HepG2 (cell line): ENCODE measurements around the gene PKP3. TPM values are rescaled to one million over a fixed set of nuclear protein-coding genes. Genes with fewer than 3 reads are reported as not detected.
A peak's percentile ranks its signal among the peaks of the same experiment; 100 is the strongest.

ENCODE experiments used
- ATAC-seq: fragments of 200-7000 bp; cut with Tn5 transposase; 3 replicates; pipeline ENCODE4 v1.9.1; 2020; ENCODE audit warnings: mild to moderate bottlenecking, moderate library complexity
- BruUV-seq: library from RNA; stranded (reverse); fragments of 400-500 nt; replicated peaks from 2 replicates; lab custom pipeline; 2021; lab: Mats Ljungman, UMichigan
- CTCF ChIA-PET: fragments of 300-600 bp; formaldehyde crosslinking; extraction: SDS; loops from one replicate; lab custom pipeline; 2021; ENCODE audit warnings: low total read pairs, inconsistent platforms, low intra/inter-chr PET ratio; lab: Yijun Ruan, JAX
- POLR2A ChIA-PET: fragments of 350-600 bp; sonication (Branson Sonifier 250); formaldehyde crosslinking; loops from one replicate; lab custom pipeline; 2020; ENCODE audit warnings: antibody characterized with exemption, inconsistent platforms; lab: Yijun Ruan, JAX
- DNase-seq: peaks from one replicate; pipeline ENCODE4 v3.0.0-alpha.2; 2015; ENCODE audit warnings: low spot score
- FAIRE-seq: peaks from 3 replicates; lab custom pipeline; 2011; peaks lifted over from hg19 to GRCh38; lab: Jason Lieb, UNC
- H2AFZ ChIP-seq: one replicate; pipeline ENCODE4 v1.6.1; 2011; ENCODE audit warnings: low read length, inconsistent platforms
- H3K27ac ChIP-seq: fragments of 300-600 bp; 3 replicates; pipeline ENCODE4 v1.8.0; 2011; ENCODE audit warnings: mixed run types, mild to moderate bottlenecking, mixed read lengths, low read length, inconsistent platforms; ENCODE audit not compliant: insufficient read depth; ENCODE audit errors: extremely low read length
- H3K27me3 ChIP-seq, 2 experiments: fragments of 200-600 bp in 1 of 2; 2 replicates in 1 of 2; 3 replicates in 1 of 2; pipeline versions ENCODE4 v1.6.0 to v1.8.0; 2011; ENCODE audit warnings: low read length in 2 of 2, mild to moderate bottlenecking in 2 of 2, moderate library complexity in 2 of 2, inconsistent platforms in 1 of 2; ENCODE audit not compliant: insufficient read depth in 2 of 2, control insufficient read depth in 1 of 2
- H3K36me3 ChIP-seq, 2 experiments: fragments of 200-600 bp in 1 of 2; replicated peaks in 1 of 2; 2 replicates in 1 of 2; 3 replicates in 1 of 2; pipeline versions ENCODE4 v1.5.1 to v1.8.0; 2011; ENCODE audit warnings: low read length in 2 of 2, inconsistent platforms in 1 of 2; ENCODE audit not compliant: insufficient read depth in 2 of 2, control insufficient read depth in 1 of 2
- H3K4me1 ChIP-seq: 2 replicates; pipeline ENCODE4 v1.5.1; 2012; ENCODE audit warnings: low read length, inconsistent platforms; ENCODE audit not compliant: insufficient read depth
- H3K4me2 ChIP-seq: 2 replicates; pipeline ENCODE4 v1.6.0; 2011; ENCODE audit warnings: low read depth, low read length, inconsistent platforms
- H3K4me3 ChIP-seq, 3 experiments: fragments of 200-600 bp in 1 of 3; sonication (generic), shearing (Covaris generic) in 1 of 3; replicated peaks in 1 of 3; 2 replicates each; pipeline ENCODE4 v1.5.1; 2011 to 2016; ENCODE audit warnings: low read length in 3 of 3, inconsistent platforms in 2 of 3, low read depth in 2 of 3, mild to moderate bottlenecking in 2 of 3, control low read depth in 1 of 3, mixed read lengths in 1 of 3; ENCODE audit not compliant: insufficient read depth in 1 of 3
- H3K79me2 ChIP-seq: one replicate; pipeline ENCODE4 v1.6.1; 2011; ENCODE audit warnings: low read length, inconsistent platforms; ENCODE audit not compliant: insufficient read depth
- H3K9ac ChIP-seq: 2 replicates; pipeline ENCODE4 v1.6.0; 2011; ENCODE audit warnings: mild to moderate bottlenecking, low read depth, low read length, inconsistent platforms; ENCODE audit not compliant: insufficient read depth
- H3K9me3 ChIP-seq: 2 replicates; pipeline ENCODE4 v1.5.1; 2012; ENCODE audit warnings: mild to moderate bottlenecking, low read length
- H4K20me1 ChIP-seq: 2 replicates; pipeline ENCODE4 v1.6.0; 2011; ENCODE audit warnings: inconsistent platforms, mild to moderate bottlenecking, low read length, moderate library complexity; ENCODE audit not compliant: insufficient read depth
- BORCS8-MEF2B ChIP-seq: sonication (generic); formaldehyde crosslinking; IDR thresholded peaks from 2 replicates; pipeline ENCODE4 v1.8.0; 2022; ENCODE audit warnings: mild to moderate bottlenecking, missing genetic modification reagents
- EHMT2 ChIP-seq: fragments of 200-600 bp; sonication (generic); IDR thresholded peaks from 2 replicates; pipeline ENCODE4 v1.7.0; 2017; ENCODE audit warnings: antibody characterized with exemption, low read depth, low read length, borderline replicate concordance
- HMG20A ChIP-seq: IDR thresholded peaks from 2 replicates; pipeline ENCODE4 v1.6.1; 2016; ENCODE audit warnings: borderline replicate concordance
- KDM3A ChIP-seq: IDR thresholded peaks from 2 replicates; pipeline ENCODE4 v1.6.1; 2018; ENCODE audit warnings: low read depth, missing compliant biosample characterization
- MXI1 ChIP-seq: IDR thresholded peaks from 3 replicates; pipeline ENCODE4 v1.6.1; 2012; ENCODE audit warnings: low read depth, low read length, inconsistent platforms, borderline replicate concordance
- NFIB ChIP-seq: sonication (generic); formaldehyde crosslinking; IDR thresholded peaks from 2 replicates; pipeline ENCODE4 v1.9.0; 2021; ENCODE audit warnings: missing genetic modification reagents, mild to moderate bottlenecking, borderline replicate concordance
- RAD21 ChIP-seq: fragments of 450-650 bp; formaldehyde crosslinking; IDR thresholded peaks from 2 replicates; pipeline ENCODE4 v1.5.0; 2020; ENCODE audit warnings: mild to moderate bottlenecking
- RORA ChIP-seq: sonication (generic); formaldehyde crosslinking; IDR thresholded peaks from 2 replicates; pipeline ENCODE4 v1.5.0; 2020; ENCODE audit warnings: mild to moderate bottlenecking, missing genetic modification reagents, moderate library complexity
- TFDP2 ChIP-seq: sonication (generic); formaldehyde crosslinking; IDR thresholded peaks from 2 replicates; pipeline ENCODE4 v1.4.0; 2020; ENCODE audit warnings: missing genetic modification reagents
- TP53 ChIP-seq: sonication (generic); formaldehyde crosslinking; conservative IDR thresholded peaks from 2 replicates; pipeline ENCODE4 v1.4.0; 2020; ENCODE audit warnings: missing genetic modification reagents
- ZBTB42 ChIP-seq: sonication (generic); formaldehyde crosslinking; IDR thresholded peaks from 2 replicates; pipeline ENCODE4 v1.5.0; 2020; ENCODE audit warnings: mild to moderate bottlenecking, missing genetic modification reagents
- ZBTB49 ChIP-seq: sonication (generic); formaldehyde crosslinking; IDR thresholded peaks from 2 replicates; pipeline ENCODE4 v1.4.0; 2020; ENCODE audit warnings: missing genetic modification reagents, borderline replicate concordance
- ZFP37 ChIP-seq: sonication (generic); formaldehyde crosslinking; IDR thresholded peaks from 2 replicates; pipeline ENCODE4 v1.4.0; 2020; ENCODE audit warnings: missing genetic modification reagents, borderline replicate concordance
- ZMAT3 ChIP-seq: sonication (generic); formaldehyde crosslinking; conservative IDR thresholded peaks from 2 replicates; pipeline ENCODE4 v1.7.0; 2021; ENCODE audit warnings: missing genetic modification reagents
- ZNF296 ChIP-seq: sonication (generic); formaldehyde crosslinking; conservative IDR thresholded peaks from 2 replicates; pipeline ENCODE4 v1.5.0; 2020; ENCODE audit warnings: mild to moderate bottlenecking, missing genetic modification reagents
- ZNF337 ChIP-seq: sonication (generic); formaldehyde crosslinking; IDR thresholded peaks from 2 replicates; pipeline ENCODE4 v1.5.1; 2020; ENCODE audit warnings: missing genetic modification reagents, low read depth, mild to moderate bottlenecking, borderline replicate concordance
- ZNF382 ChIP-seq: sonication (generic); formaldehyde crosslinking; IDR thresholded peaks from 2 replicates; pipeline ENCODE4 v1.5.0; 2020; ENCODE audit warnings: missing genetic modification reagents, mild to moderate bottlenecking, borderline replicate concordance
- ZNF614 ChIP-seq: IDR thresholded peaks from 2 replicates; pipeline ENCODE4 v1.6.1; 2018; ENCODE audit warnings: missing biosample characterization, missing genetic modification reagents, inconsistent platforms, borderline replicate concordance
- WGBS: methylation state at CpG from one replicate; pipeline ENCODE4 v1.1.6; 2017; ENCODE audit warnings: low lambda C conversion rate; 5-methylcytosine and 5-hydroxymethylcytosine counted together
- in situ Hi-C: cut with HindIII; loops from 2 replicates; pipeline ENCODE4 v1.10.0; 2017; ENCODE audit warnings: low pct_unique_long_range_greater_than_20kb; ENCODE audit not compliant: extremely low pct_ligation_motif_present
- intact Hi-C: fragments of 100-400 bp; cut with micrococcal nuclease; formaldehyde crosslinking; loops from one replicate; pipeline ENCODE4 v1.10.0; 2022; ENCODE audit not compliant: unreplicated experiment
- polyA plus RNA-seq, 8 experiments: library from polyadenylated mRNA; depleted of rRNA in 3 of 8; stranded (reverse) in 7 of 8; unstranded in 1 of 8; fragments of >200 nt; fragmentation: Illumina TruSeq in 4 of 8; extraction: Trizol in 4 of 8; gene quantifications; 2 replicates each; pipeline versions ENCODE4 v1.2.1 to v1.2.3, GENCODE V29; 2011 to 2016; ENCODE audit warnings: low read depth in 4 of 8, missing spikeins in 1 of 8, mixed read lengths in 1 of 8; ENCODE audit not compliant: insufficient read depth in 1 of 8
- total RNA-seq, 5 experiments: library from RNA; depleted of rRNA; stranded (reverse); fragments of >200 nt; fragmentation: Illumina TruSeq; extraction: Trizol; gene quantifications; 2 replicates each; pipeline ENCODE4 v1.2.3, GENCODE V29; 2016; ENCODE audit warnings: low read depth in 1 of 5

PKP3 gene
- total and polyA plus RNA-seq, 2 of the 13 experiments (the other 11 are each of a cell fraction or from before 2014, with no cell fraction given) = 18.0 to 28.7 TPM

- DNase-seq = peak; percentile 85
- peaks cover 4 to 11% of the 10 kb centered on the region in 2 experiments for H3K36me3 ChIP-seq
- intact Hi-C loops = loop anchor here (5.0 kb wide), 1 partner anchor 41 kb away; no protein-coding TSS in a partner anchor
- peak overlapping the region; percentile 73 for H3K27ac ChIP-seq
- 9% methylated on average over 22 of the region's 55 CpGs for WGBS
- ATAC-seq = peak; percentile 58
- H3K79me2 ChIP-seq = peaks cover 22% of the 10 kb centered on the region
- ChIA-PET POLR2A (interaction anchor here (0.6 to 3.9 kb wide), 15 partner anchors 8 to 257 kb away, joined by 3 to 31 read pairs (median 5); partner anchors contain the start of genes BET1L, PKP3, RIC8A and RNH1), CTCF (interaction anchor here (0.9 to 4.4 kb wide), 3 partner anchors 8 to 70 kb away, joined by 3 to 20 read pairs (median 3); no protein-coding TSS in a partner anchor)
- H3K4me1 ChIP-seq = peaks cover 69% of the 10 kb centered on the region
- H3K27me3 ChIP-seq = no peaks in the 10 kb centered on the region; a peak in 1 of 5 replicates
- peak; percentile 69 for FAIRE-seq
- H3K4me3 ChIP-seq = peak overlapping the region; percentile 53 to 89 (median 56)
- no peak overlapping the region for H2AFZ ChIP-seq
- H3K9ac ChIP-seq = peak overlapping the region; percentile 70
- in situ Hi-C loops = no loop called here
- H3K4me2 ChIP-seq = peak overlapping the region; percentile 87
- H3K9me3 ChIP-seq = no peaks in the 10 kb centered on the region
- no TSS peak for BruUV-seq
- no peaks in the 10 kb centered on the region for H4K20me1 ChIP-seq
- TF ChIP-seq ZNF382 (no peak), RORA (CRISPR knock-in tag) (no peak), KDM3A (peak; percentile 90; the same call in 1 of the 2 replicates), ZNF337 (CRISPR knock-in tag) (peak; percentile 72; the same call in 1 of the 2 replicates), NFIB (CRISPR knock-in tag) (no peak), ZMAT3 (CRISPR knock-in tag) (no peak), EHMT2 (no peak), RAD21 (CRISPR knock-in tag) (peak; percentile 94), ZNF296 (CRISPR knock-in tag) (peak; percentile 66; the same call in 1 of the 2 replicates), TFDP2 (CRISPR knock-in tag) (peak; percentile 71; the same call in 1 of the 2 replicates), ZBTB42 (CRISPR knock-in tag) (no peak), ZBTB49 (CRISPR knock-in tag) (no peak), ZNF614 (CRISPR knock-in tag) (peak; percentile 83; the same call in 1 of the 2 replicates), TP53 (CRISPR knock-in tag) (0 out of 2 replicates have a peak, but pooled peaks have one; percentile 56), ZFP37 (CRISPR knock-in tag) (no peak), BORCS8-MEF2B (CRISPR knock-in tag) (peak; percentile 83), MXI1 (peak; percentile 74; the same call in 1 of the 3 replicates), HMG20A (CRISPR knock-in tag) (no peak)
Measured at GRCh38 chr11:447923-448731, 54.1 kb downstream of the PKP3 start.
